C4-2B (cell line): ENCODE results near the gene THOC5.

Experiments used
- H3K27ac ChIP-seq: fragments of 450-650 bp; 2 replicates; pipeline ENCODE4 v1.5.1; 2017
- ZFX ChIP-seq: fragments of 450-650 bp; IDR thresholded peaks from 2 replicates; pipeline ENCODE4 v1.6.1; 2017
- TF ChIP-seq, protein P1 (sequence below): fragments of 450-650 bp; conservative IDR thresholded peaks from 2 replicates; pipeline ENCODE4 v1.5.1; 2017; ENCODE audit warnings: mild to moderate bottlenecking

The THOC5 gene

GRCh38 chr22:29482253-29482652, 71.3 kb downstream of the THOC5 start:
- TF ChIP-seq, protein P1, sequence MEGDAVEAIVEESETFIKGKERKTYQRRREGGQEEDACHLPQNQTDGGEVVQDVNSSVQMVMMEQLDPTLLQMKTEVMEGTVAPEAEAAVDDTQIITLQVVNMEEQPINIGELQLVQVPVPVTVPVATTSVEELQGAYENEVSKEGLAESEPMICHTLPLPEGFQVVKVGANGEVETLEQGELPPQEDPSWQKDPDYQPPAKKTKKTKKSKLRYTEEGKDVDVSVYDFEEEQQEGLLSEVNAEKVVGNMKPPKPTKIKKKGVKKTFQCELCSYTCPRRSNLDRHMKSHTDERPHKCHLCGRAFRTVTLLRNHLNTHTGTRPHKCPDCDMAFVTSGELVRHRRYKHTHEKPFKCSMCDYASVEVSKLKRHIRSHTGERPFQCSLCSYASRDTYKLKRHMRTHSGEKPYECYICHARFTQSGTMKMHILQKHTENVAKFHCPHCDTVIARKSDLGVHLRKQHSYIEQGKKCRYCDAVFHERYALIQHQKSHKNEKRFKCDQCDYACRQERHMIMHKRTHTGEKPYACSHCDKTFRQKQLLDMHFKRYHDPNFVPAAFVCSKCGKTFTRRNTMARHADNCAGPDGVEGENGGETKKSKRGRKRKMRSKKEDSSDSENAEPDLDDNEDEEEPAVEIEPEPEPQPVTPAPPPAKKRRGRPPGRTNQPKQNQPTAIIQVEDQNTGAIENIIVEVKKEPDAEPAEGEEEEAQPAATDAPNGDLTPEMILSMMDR: no peak
- no peak for TF ChIP-seq ZFX
- no peak overlapping the region for H3K27ac ChIP-seq

- no peak for TF ChIP-seq ZFX
- TF ChIP-seq, protein P1: no peak
- H3K27ac ChIP-seq: no peak overlapping the region
Observed at GRCh38 chr22:29481265-29482000, 72.1 kb downstream of the THOC5 start.

DNA sequence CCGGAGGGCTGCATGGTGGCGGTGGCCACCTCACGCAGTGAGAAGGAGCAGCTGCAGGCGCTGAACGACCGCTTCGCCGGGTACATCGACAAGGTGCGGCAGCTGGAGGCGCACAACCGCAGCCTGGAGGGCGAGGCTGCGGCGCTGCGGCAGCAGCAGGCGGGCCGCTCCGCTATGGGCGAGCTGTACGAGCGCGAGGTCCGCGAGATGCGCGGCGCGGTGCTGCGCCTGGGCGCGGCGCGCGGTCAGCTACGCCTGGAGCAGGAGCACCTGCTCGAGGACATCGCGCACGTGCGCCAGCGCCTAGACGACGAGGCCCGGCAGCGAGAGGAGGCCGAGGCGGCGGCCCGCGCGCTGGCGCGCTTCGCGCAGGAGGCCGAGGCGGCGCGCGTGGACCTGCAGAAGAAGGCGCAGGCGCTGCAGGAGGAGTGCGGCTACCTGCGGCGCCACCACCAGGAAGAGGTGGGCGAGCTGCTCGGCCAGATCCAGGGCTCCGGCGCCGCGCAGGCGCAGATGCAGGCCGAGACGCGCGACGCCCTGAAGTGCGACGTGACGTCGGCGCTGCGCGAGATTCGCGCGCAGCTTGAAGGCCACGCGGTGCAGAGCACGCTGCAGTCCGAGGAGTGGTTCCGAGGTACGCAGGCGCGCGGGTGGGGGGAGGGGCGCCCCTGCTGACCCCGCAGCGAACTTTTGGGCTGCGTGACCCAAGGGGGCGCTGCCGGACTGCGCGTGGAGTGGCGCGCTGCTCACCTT, 72.9 kb downstream of the THOC5 start:
- H3K27ac ChIP-seq: no peak overlapping the region
- TF ChIP-seq, protein P1: no peak
- TF ChIP-seq ZFX: no peak

DNA sequence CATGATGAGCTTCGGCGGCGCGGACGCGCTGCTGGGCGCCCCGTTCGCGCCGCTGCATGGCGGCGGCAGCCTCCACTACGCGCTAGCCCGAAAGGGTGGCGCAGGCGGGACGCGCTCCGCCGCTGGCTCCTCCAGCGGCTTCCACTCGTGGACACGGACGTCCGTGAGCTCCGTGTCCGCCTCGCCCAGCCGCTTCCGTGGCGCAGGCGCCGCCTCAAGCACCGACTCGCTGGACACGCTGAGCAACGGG, 73.4 kb downstream of the THOC5 start:
- TF ChIP-seq ZFX: no peak
- TF ChIP-seq, protein P1: no peak
- no peak overlapping the region for H3K27ac ChIP-seq

DNA sequence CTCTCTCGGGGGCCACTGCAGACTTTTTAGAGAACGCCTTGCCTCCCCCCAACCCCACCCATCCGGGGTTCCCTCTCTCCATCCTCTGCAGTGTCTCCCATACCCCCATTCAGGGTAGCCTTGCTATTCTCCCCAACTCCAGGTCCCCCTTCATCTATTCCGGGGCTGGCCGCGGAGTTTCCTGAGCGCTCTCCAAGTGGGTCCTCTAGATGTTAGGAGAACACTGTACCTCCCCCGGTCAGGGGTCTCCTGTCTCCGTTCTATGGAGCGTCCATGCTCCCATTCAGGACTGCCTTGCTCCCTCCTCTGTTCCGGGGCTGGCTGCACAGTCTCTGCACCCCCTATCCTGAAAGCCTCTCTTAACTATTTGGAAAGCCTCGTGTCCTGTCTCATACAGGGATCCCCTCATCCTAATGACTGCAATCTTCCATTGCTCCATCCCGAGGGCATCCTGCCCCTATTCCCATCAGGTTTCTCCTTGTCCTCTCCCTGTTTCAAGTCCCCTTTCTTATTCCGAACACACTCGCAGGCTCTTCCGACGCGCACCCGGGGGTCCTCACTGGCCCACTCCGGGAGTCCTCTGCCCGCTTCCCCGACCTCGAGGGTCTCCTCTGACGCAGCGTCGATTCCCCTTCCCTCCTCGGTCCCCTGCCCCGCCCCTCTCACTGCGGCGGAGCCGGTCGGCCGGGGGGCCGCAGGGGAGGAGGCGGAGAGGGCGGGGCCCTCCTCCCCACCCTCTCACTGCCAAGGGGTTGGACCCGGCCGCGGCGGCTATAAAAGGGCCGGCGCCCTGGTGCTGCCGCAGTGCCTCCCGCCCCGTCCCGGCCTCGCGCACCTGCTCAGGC, 73.9 kb downstream of the THOC5 start, which contains the start of gene NEFH:
Gene NEFH, plus strand, starts transcription at position 802 of the 845 bp plus-strand sequence. CDS start 45 bp downstream, outside the sequence.
- TF ChIP-seq, protein P1: no peak
- TF ChIP-seq ZFX: no peak
- H3K27ac ChIP-seq: no peak within 1 kb of the TSS

- TF ChIP-seq, protein P1: no peak
- TF ChIP-seq ZFX: no peak
- H3K27ac ChIP-seq: no peak overlapping the region
Observed at GRCh38 chr22:29478326-29479276, 75.0 kb downstream of the THOC5 start.
